Esophagus muscularis mucosa (tissue), 4 donors: ENCODE results near the gene ADCYAP1R1. TPM values are rescaled to one million over a fixed set of nuclear protein-coding genes. Genes with fewer than 3 reads are reported as not detected.

Experiments
- DNase-seq: peaks from one replicate; pipeline ENCODE4 v3.0.0-alpha.2; 2017; ENCODE audit errors: extremely low spot score
- H3K27ac ChIP-seq, 4 donors: fragments of 200-600 bp; sonication (generic); replicated peaks in 1 of 4; 1 replicate in 3 of 4; 2 replicates in 1 of 4; pipeline ENCODE4 v1.5.1; 2016 to 2019; ENCODE audit warnings: mild to moderate bottlenecking in 1 of 4
- H3K27me3 ChIP-seq, 4 donors: fragments of 200-600 bp; sonication (generic); one replicate each; pipeline versions ENCODE4 v1.5.1 to v1.6.0; 2016 to 2019
- H3K36me3 ChIP-seq, 4 donors: fragments of 200-600 bp; sonication (generic); one replicate each; pipeline ENCODE4 v1.5.1; 2016 to 2019
- H3K4me1 ChIP-seq, 4 donors: fragments of 200-600 bp; sonication (generic); one replicate each; pipeline ENCODE4 v1.5.1; 2016 to 2019
- H3K4me3 ChIP-seq, 4 donors: fragments of 200-600 bp; sonication (generic); 1 replicate in 2 of 4; 2 replicates in 2 of 4; pipeline ENCODE4 v1.5.1; 2016 to 2019; ENCODE audit warnings: mild to moderate bottlenecking in 4 of 4, moderate library complexity in 1 of 4
- H3K9me3 ChIP-seq, 4 donors: fragments of 200-600 bp; sonication (generic); 1 replicate in 3 of 4; 2 replicates in 1 of 4; pipeline ENCODE4 v1.5.1; 2016 to 2019
- EP300 ChIP-seq: sonication (generic); formaldehyde crosslinking; IDR thresholded peaks from one replicate; pipeline ENCODE4 v1.6.1; 2017; ENCODE audit warnings: antibody characterized with exemption
- POLR2A ChIP-seq: fragments of 450-650 bp; IDR thresholded peaks from one replicate; pipeline ENCODE4 v1.6.1; 2017; ENCODE audit warnings: antibody characterized with exemption, moderate library complexity, mild to moderate bottlenecking, low read depth
- POLR2AphosphoS5 ChIP-seq, 2 donors: sonication (generic); formaldehyde crosslinking; IDR thresholded peaks; one replicate each; pipeline ENCODE4 v1.6.1; 2017; ENCODE audit warnings: antibody characterized with exemption in 2 of 2
- WGBS: methylation state at CpG from one replicate; pipeline ENCODE4 v1.1.5; 2018; 5-methylcytosine and 5-hydroxymethylcytosine counted together
- intact Hi-C: fragments of 100-400 bp; cut with DNase I; formaldehyde crosslinking; loops from one replicate; pipeline ENCODE4 v1.15.1; 2023
- total RNA-seq, 4 donors: library from RNA; depleted of rRNA; stranded (reverse); fragments of >200 nt; gene quantifications; one replicate each; pipeline versions ENCODE4 v1.1.0 to v1.2.1, GENCODE V29; 2016
- TF ChIP-seq, protein P1 (sequence below), 3 experiments: fragments of 200-600 bp in 2 of 3; fragments of 450-650 bp in 1 of 3; sonication (generic) in 2 of 3; IDR thresholded peaks; one replicate each; pipeline ENCODE4 v1.5.1; 2017 to 2019; ENCODE audit warnings: antibody characterized with exemption in 3 of 3, mild to moderate bottlenecking in 2 of 3, moderate library complexity in 1 of 3

ADCYAP1R1 gene
- total RNA-seq, 4 donors from 2014 or later, result 10.2 to 35.3 (median 25.7) TPM

DNA sequence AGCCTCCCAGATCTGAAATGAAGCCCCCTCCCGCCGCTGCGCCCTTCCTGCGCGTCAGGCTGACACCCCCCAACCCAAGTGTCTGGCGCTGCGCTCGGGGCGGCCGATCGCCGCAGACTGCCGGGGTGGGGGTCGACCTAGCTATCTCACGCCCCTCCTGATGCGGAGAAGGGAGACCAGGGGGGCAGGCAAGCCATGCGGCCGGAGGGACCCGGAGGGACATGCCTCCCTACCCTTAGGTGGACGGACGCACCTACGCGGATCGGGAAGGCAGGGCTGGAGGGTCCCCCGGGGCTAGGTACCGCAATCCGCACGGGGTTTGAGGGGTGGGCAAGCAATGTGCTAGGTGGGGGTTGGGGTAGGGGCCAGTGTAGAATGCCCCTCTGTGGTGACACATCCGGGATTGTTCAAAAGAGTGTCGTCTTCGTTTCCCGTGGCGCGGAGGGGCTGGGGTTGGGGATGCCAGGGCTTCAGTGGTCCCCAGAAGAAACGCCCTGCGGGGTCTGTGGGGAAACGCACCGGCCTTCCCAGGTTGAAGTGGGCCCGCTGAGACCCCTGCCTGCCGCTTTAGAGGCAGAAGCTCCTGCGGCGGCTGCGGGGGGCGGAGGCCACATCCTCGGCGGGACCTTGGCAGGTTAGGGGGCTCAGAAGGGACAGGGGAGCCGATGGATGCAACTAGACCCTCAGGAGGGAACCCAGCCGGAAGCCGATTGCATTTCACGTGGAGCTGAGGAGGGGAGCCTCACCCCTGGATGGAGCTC is 913 bp downstream of the ADCYAP1R1 start:
- TF ChIP-seq EP300 (no peak), POLR2AphosphoS5 (IDR thresholded peaks at IDR 0.05) (no peak), POLR2A (no peak)
- TF ChIP-seq, protein P1, sequence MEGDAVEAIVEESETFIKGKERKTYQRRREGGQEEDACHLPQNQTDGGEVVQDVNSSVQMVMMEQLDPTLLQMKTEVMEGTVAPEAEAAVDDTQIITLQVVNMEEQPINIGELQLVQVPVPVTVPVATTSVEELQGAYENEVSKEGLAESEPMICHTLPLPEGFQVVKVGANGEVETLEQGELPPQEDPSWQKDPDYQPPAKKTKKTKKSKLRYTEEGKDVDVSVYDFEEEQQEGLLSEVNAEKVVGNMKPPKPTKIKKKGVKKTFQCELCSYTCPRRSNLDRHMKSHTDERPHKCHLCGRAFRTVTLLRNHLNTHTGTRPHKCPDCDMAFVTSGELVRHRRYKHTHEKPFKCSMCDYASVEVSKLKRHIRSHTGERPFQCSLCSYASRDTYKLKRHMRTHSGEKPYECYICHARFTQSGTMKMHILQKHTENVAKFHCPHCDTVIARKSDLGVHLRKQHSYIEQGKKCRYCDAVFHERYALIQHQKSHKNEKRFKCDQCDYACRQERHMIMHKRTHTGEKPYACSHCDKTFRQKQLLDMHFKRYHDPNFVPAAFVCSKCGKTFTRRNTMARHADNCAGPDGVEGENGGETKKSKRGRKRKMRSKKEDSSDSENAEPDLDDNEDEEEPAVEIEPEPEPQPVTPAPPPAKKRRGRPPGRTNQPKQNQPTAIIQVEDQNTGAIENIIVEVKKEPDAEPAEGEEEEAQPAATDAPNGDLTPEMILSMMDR (IDR thresholded peaks at IDR 0.05), result no peak
- H3K27me3 ChIP-seq, result peaks cover 0 to 71% (median 13%) of the 10 kb centered on the region in 4 donors
- DNase-seq, result no peak
- H3K4me1 ChIP-seq, result peaks cover 4 to 21% (median 16%) of the 10 kb centered on the region in 4 donors
- H3K27ac ChIP-seq, result peak overlapping the region in 3 of 4 donors; percentile 21 to 74 (median 56)
- H3K4me3 ChIP-seq, result peak overlapping the region; percentile 53 to 61 (median 54)
- WGBS, result 2% methylated on average over 25 of the region's 50 CpGs
- no peaks in the 10 kb centered on the region for H3K9me3 ChIP-seq
- no peaks in the 10 kb centered on the region for H3K36me3 ChIP-seq
- intact Hi-C loops, result no loop called here

DNA sequence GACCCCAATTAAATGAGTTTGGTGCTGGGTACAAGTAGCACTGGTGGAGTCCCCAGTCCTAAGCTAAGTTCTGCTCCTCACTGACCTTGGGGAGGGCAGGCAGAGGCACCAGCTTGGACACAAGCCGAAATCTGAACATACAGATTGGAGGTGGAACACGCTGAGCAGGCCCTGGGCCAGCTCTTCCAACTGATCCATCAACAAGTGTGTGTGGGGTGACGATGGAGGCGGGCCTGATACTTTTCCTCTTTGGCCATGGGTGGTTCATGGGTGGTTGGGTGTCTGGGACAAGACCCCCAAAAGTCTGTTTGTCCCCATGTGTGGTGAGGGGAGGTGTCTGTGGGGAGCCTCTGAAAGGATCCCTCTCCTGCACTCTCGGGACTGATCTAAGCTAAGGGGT is 1.9 kb downstream of the ADCYAP1R1 start:
- Histone ChIP-seq H3K27ac (no peak overlapping the region), H3K4me3 (peak overlapping the region; percentile 53 to 61 (median 54))

DNA sequence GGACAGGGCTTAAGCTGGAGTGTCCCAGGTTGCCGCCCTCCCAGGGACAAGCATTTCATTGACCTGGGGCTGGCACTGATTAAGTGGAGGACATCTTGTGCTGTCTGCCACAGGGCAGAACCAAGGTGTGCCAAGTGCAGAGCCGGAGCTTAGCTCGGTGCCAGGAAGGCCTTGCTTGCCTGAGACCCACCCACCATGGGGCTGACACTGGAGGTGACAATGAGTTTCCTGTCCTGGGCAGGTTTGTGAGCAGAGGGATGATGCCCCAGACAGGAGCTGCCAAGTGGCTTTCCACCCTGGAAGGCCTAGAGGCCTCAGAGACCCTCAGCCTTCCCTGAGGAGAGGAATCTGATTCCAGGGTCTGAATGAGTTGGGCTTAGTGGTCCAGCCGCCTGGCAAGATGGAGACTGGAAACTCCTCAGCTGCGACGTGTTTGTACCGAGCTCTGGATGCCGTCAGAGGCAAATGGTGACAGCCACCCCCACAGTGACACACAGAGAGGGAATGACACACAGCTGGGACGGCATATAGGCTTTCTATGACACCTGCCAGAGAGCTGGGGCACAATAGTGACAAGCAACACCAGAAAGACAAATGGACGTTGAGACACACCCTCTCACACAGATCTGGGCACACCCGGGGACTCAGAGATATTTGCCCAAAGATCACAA is 2.6 kb downstream of the ADCYAP1R1 start:
- Histone ChIP-seq H3K36me3 (no peaks in the 10 kb centered on the region), H3K4me1 (peaks cover 4 to 21% (median 16%) of the 10 kb centered on the region in 4 donors), H3K27ac (no peak overlapping the region), H3K9me3 (no peaks in the 10 kb centered on the region), H3K4me3 (peak overlapping the region in 2 of 4 donors; percentile 53 to 55), H3K27me3 (peaks cover 0 to 65% (median 13%) of the 10 kb centered on the region in 4 donors)
- DNase-seq, result no peak
- intact Hi-C loops, result no loop called here
- TF ChIP-seq POLR2AphosphoS5 (IDR thresholded peaks at IDR 0.05), result no peak
- TF ChIP-seq, protein P1 (IDR thresholded peaks at IDR 0.05), result no peak
- TF ChIP-seq POLR2A, result no peak
- no peak for TF ChIP-seq EP300
- 86% methylated on average over 9 of the region's 11 CpGs for WGBS

More for the DNA sequence above, 1.9 kb downstream of the ADCYAP1R1 start:
- Histone ChIP-seq H3K9me3 (no peaks in the 10 kb centered on the region), H3K27me3 (peaks cover 0 to 71% (median 13%) of the 10 kb centered on the region in 4 donors), H3K36me3 (no peaks in the 10 kb centered on the region), H3K4me1 (peaks cover 4 to 21% (median 16%) of the 10 kb centered on the region in 4 donors)
- intact Hi-C loops, result no loop called here
- TF ChIP-seq POLR2AphosphoS5 (IDR thresholded peaks at IDR 0.05) (no peak), POLR2A (no peak), EP300 (no peak)
- TF ChIP-seq, protein P1 (IDR thresholded peaks at IDR 0.05), result no peak
- WGBS, result 95% methylated on average over 5 of the region's 5 CpGs
- no peak for DNase-seq

DNA sequence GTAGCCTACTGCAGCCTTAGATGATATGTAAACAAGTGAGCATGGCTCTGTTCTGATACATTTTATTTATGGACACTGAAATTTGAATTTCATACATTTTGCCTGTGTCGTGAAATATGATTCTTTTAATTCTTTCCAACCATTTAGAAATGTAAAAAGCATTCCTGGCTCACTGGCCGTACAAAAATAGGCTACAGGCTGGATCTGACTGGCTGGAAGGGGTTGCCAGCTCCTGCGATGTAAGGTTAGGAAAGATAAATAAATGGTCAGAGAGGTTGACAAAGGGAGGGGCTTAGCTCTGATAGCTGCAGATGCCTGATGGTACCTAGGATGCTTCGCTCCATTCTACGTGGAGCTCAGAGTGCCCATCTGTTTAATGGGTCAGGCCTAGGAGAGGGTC is 3.4 kb downstream of the ADCYAP1R1 start:
- no peak for TF ChIP-seq POLR2A
- TF ChIP-seq, protein P1 (IDR thresholded peaks at IDR 0.05), result no peak
- no peak for TF ChIP-seq EP300
- TF ChIP-seq POLR2AphosphoS5 (IDR thresholded peaks at IDR 0.05), result no peak
- no peak overlapping the region for H3K4me3 ChIP-seq
- no peaks in the 10 kb centered on the region for H3K9me3 ChIP-seq
- DNase-seq, result no peak
- peaks cover 0 to 57% (median 13%) of the 10 kb centered on the region in 4 donors for H3K27me3 ChIP-seq
- WGBS, result 64% methylated on average over 5 of the region's 5 CpGs
- no peaks in the 10 kb centered on the region for H3K36me3 ChIP-seq
- no peak overlapping the region for H3K27ac ChIP-seq
- H3K4me1 ChIP-seq, result peaks cover 4 to 21% (median 16%) of the 10 kb centered on the region in 4 donors
- intact Hi-C loops, result no loop called here
